Neural progenitor cell (in vitro differentiated cells): ENCODE measurements around the gene ZCWPW1. TPM values are rescaled to one million over a fixed set of nuclear protein-coding genes. Genes with fewer than 3 reads are reported as not detected.
"Not testable (repeated sequence)": the region's sequence is repeated elsewhere in the genome, so short reads cannot be mapped to it uniquely, and the experiment has no call there.

Source experiments
- DNase-seq: peaks from one replicate; pipeline ENCODE4 v3.0.0-alpha.2; 2016; ENCODE audit warnings: low spot score
- H2AFZ ChIP-seq: fragments of 200-600 bp; sonication (generic); replicated peaks from 2 replicates; pipeline ENCODE4 v1.6.1; 2016; ENCODE audit warnings: antibody characterized with exemption
- H3F3A ChIP-seq: fragments of 200-600 bp; sonication (generic); 2 replicates; pipeline ENCODE4 v1.6.1; 2016; ENCODE audit warnings: antibody characterized with exemption, low read depth
- H3K27ac ChIP-seq: fragments of 200-600 bp; sonication (generic); 2 replicates; pipeline ENCODE4 v1.5.1; 2016; ENCODE audit warnings: mild to moderate bottlenecking
- H3K27me3 ChIP-seq: fragments of 200-600 bp; sonication (generic); 2 replicates; pipeline ENCODE4 v1.6.1; 2016; ENCODE audit warnings: mild to moderate bottlenecking, moderate library complexity
- H3K36me3 ChIP-seq: fragments of 200-600 bp; sonication (generic); 2 replicates; pipeline ENCODE4 v1.5.1; 2016
- H3K4me1 ChIP-seq: fragments of 200-600 bp; sonication (generic); 2 replicates; pipeline ENCODE4 v1.6.1; 2016; ENCODE audit warnings: mixed run types
- H3K4me2 ChIP-seq: fragments of 200-600 bp; sonication (generic); 2 replicates; pipeline ENCODE4 v1.6.1; 2016
- H3K4me3 ChIP-seq: fragments of 200-600 bp; sonication (generic); 2 replicates; pipeline ENCODE4 v1.5.1; 2016
- H3K79me2 ChIP-seq: fragments of 200-600 bp; sonication (generic); 2 replicates; pipeline ENCODE4 v1.6.1; 2016; ENCODE audit warnings: low read depth
- H3K9ac ChIP-seq: fragments of 200-600 bp; sonication (generic); 2 replicates; pipeline ENCODE4 v1.6.1; 2016
- H3K9me3 ChIP-seq: fragments of 200-600 bp; sonication (generic); 2 replicates; pipeline ENCODE4 v1.5.1; 2016; ENCODE audit warnings: low read depth
- H4K20me1 ChIP-seq: fragments of 200-600 bp; sonication (generic); 2 replicates; pipeline ENCODE4 v1.6.1; 2016; ENCODE audit warnings: low read depth
- H3K27ac Mint-ChIP-seq: 3 replicates; pipeline ENCODE4 v1.8.0; 2021; ENCODE audit warnings: mixed read lengths
- H3K27me3 Mint-ChIP-seq: 2 replicates; pipeline ENCODE4 v1.8.0; 2022; ENCODE audit warnings: low read depth, mild to moderate bottlenecking, inconsistent platforms, moderate library complexity, mixed read lengths; ENCODE audit not compliant: insufficient read depth
- H3K36me3 Mint-ChIP-seq: 3 replicates; pipeline ENCODE4 v1.8.0; 2021; ENCODE audit warnings: mixed read lengths
- H3K4me1 Mint-ChIP-seq: 3 replicates; pipeline ENCODE4 v1.8.0; 2021; ENCODE audit warnings: mixed read lengths
- H3K4me3 Mint-ChIP-seq: 3 replicates; pipeline ENCODE4 v1.8.0; 2021; ENCODE audit warnings: mild to moderate bottlenecking, moderate library complexity, mixed read lengths
- H3K9me3 Mint-ChIP-seq: 3 replicates; pipeline ENCODE4 v1.8.0; 2020; ENCODE audit warnings: mixed read lengths
- EZH2 ChIP-seq: fragments of 200-600 bp; sonication (generic); IDR thresholded peaks from 2 replicates; pipeline ENCODE4 v1.6.1; 2017; ENCODE audit warnings: antibody characterized with exemption, mild to moderate bottlenecking, moderate library complexity
- EZH2phosphoT487 ChIP-seq: fragments of 200-600 bp; sonication (generic); IDR thresholded peaks from 2 replicates; pipeline ENCODE4 v1.6.1; 2017; ENCODE audit warnings: antibody characterized with exemption
- total RNA-seq: library from RNA; depleted of rRNA; stranded (reverse); fragments of >200 nt; gene quantifications from 2 replicates; pipeline ENCODE4 v1.2.3, GENCODE V29; 2015; ENCODE audit warnings: low replicate concordance
- TF ChIP-seq, protein P1 (sequence below): fragments of 200-600 bp; sonication (generic); IDR thresholded peaks from 2 replicates; pipeline ENCODE4 v1.5.1; 2017; ENCODE audit warnings: antibody characterized with exemption, mild to moderate bottlenecking

The ZCWPW1 gene
- total RNA-seq, 1 donor from 2014 or later = 1.4 TPM

DNA sequence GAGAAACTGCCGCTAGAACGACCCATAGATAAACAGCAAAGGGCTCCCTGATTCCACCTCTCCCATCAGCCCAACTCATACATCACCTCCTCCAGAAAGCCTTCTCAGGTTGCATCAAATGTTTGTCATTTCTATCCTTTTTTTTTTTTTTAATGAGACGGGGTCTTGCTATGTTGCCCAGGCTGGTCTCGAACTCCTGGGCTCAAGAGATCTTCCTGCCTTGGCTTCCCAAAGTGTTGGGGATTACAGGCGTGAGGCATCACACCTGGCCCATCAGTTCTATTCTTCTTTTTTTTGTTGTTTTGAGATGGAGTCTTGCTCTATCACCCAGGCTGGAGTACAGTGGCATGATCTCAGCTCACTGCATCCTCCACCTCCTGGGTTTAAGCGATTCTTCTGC is 28.5 kb upstream of the ZCWPW1 start:
- no peaks in the 10 kb centered on the region for H3K36me3 Mint-ChIP-seq
- no peak overlapping the region for H3K4me3 ChIP-seq
- no peak overlapping the region for H3K4me2 ChIP-seq
- no peaks in the 10 kb centered on the region for H3F3A ChIP-seq
- no peaks in the 10 kb centered on the region for H4K20me1 ChIP-seq
- no peaks in the 10 kb centered on the region for H3K9me3 Mint-ChIP-seq
- H3K27me3 ChIP-seq = no peaks in the 10 kb centered on the region
- no peaks in the 10 kb centered on the region for H3K4me1 ChIP-seq
- H3K9me3 ChIP-seq = no peaks in the 10 kb centered on the region
- H3K27ac Mint-ChIP-seq = no peak overlapping the region
- H3K27ac ChIP-seq = no peak overlapping the region
- no peak overlapping the region for H3K4me3 Mint-ChIP-seq
- TF ChIP-seq EZH2 = no peak
- TF ChIP-seq, protein P1, sequence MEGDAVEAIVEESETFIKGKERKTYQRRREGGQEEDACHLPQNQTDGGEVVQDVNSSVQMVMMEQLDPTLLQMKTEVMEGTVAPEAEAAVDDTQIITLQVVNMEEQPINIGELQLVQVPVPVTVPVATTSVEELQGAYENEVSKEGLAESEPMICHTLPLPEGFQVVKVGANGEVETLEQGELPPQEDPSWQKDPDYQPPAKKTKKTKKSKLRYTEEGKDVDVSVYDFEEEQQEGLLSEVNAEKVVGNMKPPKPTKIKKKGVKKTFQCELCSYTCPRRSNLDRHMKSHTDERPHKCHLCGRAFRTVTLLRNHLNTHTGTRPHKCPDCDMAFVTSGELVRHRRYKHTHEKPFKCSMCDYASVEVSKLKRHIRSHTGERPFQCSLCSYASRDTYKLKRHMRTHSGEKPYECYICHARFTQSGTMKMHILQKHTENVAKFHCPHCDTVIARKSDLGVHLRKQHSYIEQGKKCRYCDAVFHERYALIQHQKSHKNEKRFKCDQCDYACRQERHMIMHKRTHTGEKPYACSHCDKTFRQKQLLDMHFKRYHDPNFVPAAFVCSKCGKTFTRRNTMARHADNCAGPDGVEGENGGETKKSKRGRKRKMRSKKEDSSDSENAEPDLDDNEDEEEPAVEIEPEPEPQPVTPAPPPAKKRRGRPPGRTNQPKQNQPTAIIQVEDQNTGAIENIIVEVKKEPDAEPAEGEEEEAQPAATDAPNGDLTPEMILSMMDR = no peak
- no peak for TF ChIP-seq EZH2phosphoT487
- H3K36me3 ChIP-seq = no peaks in the 10 kb centered on the region
- H3K9ac ChIP-seq = no peak overlapping the region
- no peak for DNase-seq
- peaks cover 10% of the 10 kb centered on the region for H3K4me1 Mint-ChIP-seq
- H3K79me2 ChIP-seq = no peaks in the 10 kb centered on the region
- H2AFZ ChIP-seq = no peak overlapping the region
- H3K27me3 Mint-ChIP-seq = no peaks in the 10 kb centered on the region

DNA sequence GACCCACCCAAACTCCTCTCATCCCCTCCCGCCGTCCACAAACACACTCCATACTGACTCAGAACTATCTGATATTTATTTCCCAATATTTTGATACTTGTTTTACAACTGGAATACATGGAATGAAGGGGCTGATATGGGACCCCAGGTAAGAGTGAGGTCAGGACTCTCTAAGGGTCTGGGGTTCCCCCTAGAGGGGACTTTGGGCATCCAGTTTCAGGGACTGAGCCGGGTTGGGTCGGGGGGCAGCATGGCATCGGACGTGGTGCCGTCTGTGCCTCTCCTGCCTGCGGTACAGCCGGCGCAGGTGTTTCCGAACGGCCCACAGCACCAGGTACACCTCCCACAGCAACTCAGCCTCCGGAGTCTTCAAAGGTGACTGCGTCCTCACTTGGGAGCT is 28.1 kb upstream of the ZCWPW1 start:
- Histone ChIP-seq H3K36me3 (no peaks in the 10 kb centered on the region), H3K79me2 (no peaks in the 10 kb centered on the region), H3K4me3 (no peak overlapping the region), H3K4me2 (no peak overlapping the region), H3F3A (no peaks in the 10 kb centered on the region), H3K9me3 (no peaks in the 10 kb centered on the region), H3K9ac (no peak overlapping the region), H3K27ac (no peak overlapping the region), H3K4me1 (no peaks in the 10 kb centered on the region), H2AFZ (no peak overlapping the region), H4K20me1 (no peaks in the 10 kb centered on the region), H3K27me3 (no peaks in the 10 kb centered on the region)
- peaks cover 9% of the 10 kb centered on the region for H3K4me1 Mint-ChIP-seq
- no peak for DNase-seq
- no peaks in the 10 kb centered on the region for H3K27me3 Mint-ChIP-seq
- no peaks in the 10 kb centered on the region for H3K36me3 Mint-ChIP-seq
- no peak overlapping the region for H3K27ac Mint-ChIP-seq
- no peak overlapping the region for H3K4me3 Mint-ChIP-seq
- TF ChIP-seq EZH2phosphoT487 (no peak), EZH2 (no peak)
- TF ChIP-seq, protein P1 = peak; percentile 39
- H3K9me3 Mint-ChIP-seq = no peaks in the 10 kb centered on the region

DNA sequence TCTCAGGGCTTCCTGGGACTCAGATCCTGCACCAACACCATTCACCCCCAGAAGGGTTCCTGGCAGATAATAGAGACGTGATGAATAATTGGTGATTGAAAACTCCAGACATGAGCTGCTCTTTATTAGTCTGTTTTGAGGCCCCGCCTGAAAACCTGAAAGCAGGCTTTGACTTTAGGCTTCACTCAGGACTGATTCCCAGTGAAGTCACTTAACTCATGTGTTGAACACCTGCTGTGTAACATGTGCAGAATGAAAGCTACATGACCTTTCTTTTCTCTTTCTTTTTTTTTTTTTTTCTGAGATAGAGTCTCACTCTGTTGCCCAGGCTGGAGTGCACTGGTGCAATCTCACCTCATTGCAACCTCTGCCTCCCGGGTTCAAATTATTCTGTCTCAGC is 26.7 kb upstream of the ZCWPW1 start:
- Mint-ChIP-seq H3K4me3 (no peak overlapping the region), H3K4me1 (peaks cover 9% of the 10 kb centered on the region), H3K9me3 (no peaks in the 10 kb centered on the region), H3K27me3 (no peaks in the 10 kb centered on the region), H3K36me3 (no peaks in the 10 kb centered on the region), H3K27ac (peak overlapping the region; percentile 75)
- H3K79me2 ChIP-seq = no peaks in the 10 kb centered on the region
- no peaks in the 10 kb centered on the region for H3K36me3 ChIP-seq
- H3K4me1 ChIP-seq = no peaks in the 10 kb centered on the region
- H3K27me3 ChIP-seq = no peaks in the 10 kb centered on the region
- no peak overlapping the region for H2AFZ ChIP-seq
- TF ChIP-seq EZH2 (no peak), EZH2phosphoT487 (no peak)
- H3K9ac ChIP-seq = no peak overlapping the region
- no peaks in the 10 kb centered on the region for H3F3A ChIP-seq
- H3K9me3 ChIP-seq = no peaks in the 10 kb centered on the region
- H3K27ac ChIP-seq = no peak overlapping the region
- H3K4me2 ChIP-seq = no peak overlapping the region
- H4K20me1 ChIP-seq = no peaks in the 10 kb centered on the region
- no peak for DNase-seq
- no peak overlapping the region for H3K4me3 ChIP-seq

DNA sequence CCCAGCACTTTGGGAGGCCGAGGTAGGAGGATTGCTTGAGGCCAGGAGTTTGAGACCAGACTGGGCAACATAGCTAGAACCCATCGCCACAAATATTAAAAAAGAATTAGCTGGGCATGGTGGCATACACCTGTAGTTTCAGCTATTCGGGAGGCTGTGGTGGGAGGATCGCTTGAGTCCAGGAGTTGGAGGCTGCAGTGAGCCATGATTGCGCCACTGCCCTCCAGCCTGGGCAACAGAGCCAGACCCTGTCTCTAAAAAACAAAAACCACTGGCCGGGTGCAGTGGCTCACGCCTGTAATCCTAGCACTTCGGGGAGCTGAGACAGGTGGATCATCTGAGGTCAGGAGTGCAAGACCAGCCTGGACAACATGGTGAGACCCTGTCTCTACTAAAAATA is 25.4 kb upstream of the ZCWPW1 start:
- not testable (repeated sequence) for H3K9me3 Mint-ChIP-seq, H3K4me2 ChIP-seq, H3K27me3 Mint-ChIP-seq, H3K27ac Mint-ChIP-seq, H3K4me1 ChIP-seq, H3K4me3 Mint-ChIP-seq, H3K27ac ChIP-seq, H3K36me3 ChIP-seq, H3K4me3 ChIP-seq, H3K9ac ChIP-seq, H3F3A ChIP-seq, H2AFZ ChIP-seq, DNase-seq, H3K36me3 Mint-ChIP-seq, H3K9me3 ChIP-seq, H4K20me1 ChIP-seq, H3K27me3 ChIP-seq, H3K79me2 ChIP-seq
- H3K4me1 Mint-ChIP-seq = peaks cover 11% of the 10 kb centered on the region
